Endothelial cell of umbilical vein (primary cell): ENCODE measurements around the gene PLXDC2. TPM values are rescaled to one million over a fixed set of nuclear protein-coding genes. Genes with fewer than 3 reads are reported as not detected.

Experiments used
- BruUV-seq: library from RNA; stranded (reverse); fragments of 400-500 nt; replicated peaks from 2 replicates; lab custom pipeline; 2021; lab: Mats Ljungman, UMichigan
- CTCF ChIA-PET: fragments of 300-600, 350-600 bp; sonication (Branson Sonifier 250); formaldehyde crosslinking; loops from one replicate; lab custom pipeline; 2021; ENCODE audit warnings: antibody characterized with exemption, inconsistent platforms; lab: Charles Lee
- POLR2A ChIA-PET: fragments of 300-600, 350-600 bp; sonication (Branson Sonifier 250); formaldehyde crosslinking; loops from one replicate; lab custom pipeline; 2021; ENCODE audit warnings: antibody characterized with exemption, inconsistent platforms; lab: Charles Lee
- DNase-seq: peaks from one replicate; pipeline ENCODE4 v3.0.0-alpha.2; 2011; ENCODE audit warnings: low read depth, low spot score
- FAIRE-seq: peaks from 2 replicates; lab custom pipeline; 2011; peaks lifted over from hg19 to GRCh38; lab: Jason Lieb, UNC
- H2AFZ ChIP-seq: 2 replicates; pipeline ENCODE4 v1.6.0; 2012; ENCODE audit warnings: low read depth, low read length, control low read depth, inconsistent platforms
- H3K27ac ChIP-seq: 2 replicates; pipeline ENCODE4 v1.5.1; 2011; ENCODE audit warnings: low read depth, mild to moderate bottlenecking, control low read depth, low read length, moderate library complexity; ENCODE audit not compliant: insufficient read depth
- H3K27me3 ChIP-seq, 2 experiments: 2 replicates each; pipeline versions ENCODE4 v1.6.0 to v1.6.1; 2011; ENCODE audit warnings: low read length in 2 of 2, mixed read lengths in 1 of 2; ENCODE audit not compliant: control insufficient read depth in 2 of 2, insufficient read depth in 2 of 2
- H3K36me3 ChIP-seq, 2 experiments: 2 replicates in 1 of 2; 3 replicates in 1 of 2; pipeline ENCODE4 v1.5.1; 2011; ENCODE audit warnings: low read length in 2 of 2, mild to moderate bottlenecking in 1 of 2, moderate library complexity in 1 of 2; ENCODE audit not compliant: control insufficient read depth in 2 of 2, insufficient read depth in 2 of 2; ENCODE audit errors: extremely low read depth in 1 of 2
- H3K4me1 ChIP-seq: 3 replicates; pipeline ENCODE4 v1.5.1; 2011; ENCODE audit warnings: mild to moderate bottlenecking, low read length; ENCODE audit not compliant: control insufficient read depth, insufficient read depth; ENCODE audit errors: extremely low read depth
- H3K4me2 ChIP-seq: 2 replicates; pipeline ENCODE4 v1.6.1; 2011; ENCODE audit warnings: low read length, control low read depth, mixed read lengths; ENCODE audit not compliant: insufficient read depth
- H3K4me3 ChIP-seq, 3 experiments: fragments of 200-600 bp in 1 of 3; sonication (generic), shearing (Covaris generic) in 1 of 3; replicated peaks in 1 of 3; 2 replicates each; pipeline ENCODE4 v1.5.1; 2011 to 2016; ENCODE audit warnings: control low read depth in 3 of 3, low read length in 3 of 3, mild to moderate bottlenecking in 2 of 3, inconsistent platforms in 1 of 3, low read depth in 1 of 3, moderate library complexity in 1 of 3; ENCODE audit not compliant: insufficient read depth in 1 of 3
- H3K79me2 ChIP-seq: 2 replicates; pipeline ENCODE4 v1.6.0; 2012; ENCODE audit warnings: low read length, inconsistent platforms; ENCODE audit not compliant: control insufficient read depth, insufficient read depth
- H3K9ac ChIP-seq: replicated peaks from 2 replicates; pipeline ENCODE3; 2011; ENCODE audit warnings: low read length, control low read depth; ENCODE audit not compliant: insufficient read depth; ENCODE audit errors: extremely low read depth
- H3K9me1 ChIP-seq: replicated peaks from 3 replicates; pipeline ENCODE4 v1.6.0; 2011; ENCODE audit warnings: mild to moderate bottlenecking, low read length; ENCODE audit not compliant: control insufficient read depth, insufficient read depth; ENCODE audit errors: extremely low read depth
- H3K9me3 ChIP-seq: replicated peaks from 2 replicates; pipeline ENCODE4 v1.5.1; 2012; ENCODE audit warnings: low read length, inconsistent platforms; ENCODE audit not compliant: control insufficient read depth, insufficient read depth
- H4K20me1 ChIP-seq: replicated peaks from 2 replicates; pipeline ENCODE3; 2011; ENCODE audit warnings: mild to moderate bottlenecking, low read length; ENCODE audit not compliant: control insufficient read depth, insufficient read depth; ENCODE audit errors: extremely low read depth
- CTCF ChIP-seq, 2 donors: IDR thresholded peaks; 1 replicate in 1 of 2; 2 replicates in 1 of 2; pipeline ENCODE4 v1.5.1; 2011; ENCODE audit warnings: low read length in 2 of 2, mild to moderate bottlenecking in 2 of 2, moderate library complexity in 2 of 2, control low read depth in 1 of 2, inconsistent platforms in 1 of 2, low read depth in 1 of 2; ENCODE audit not compliant: insufficient read depth in 1 of 2; ENCODE audit errors: extremely low read depth in 1 of 2
- EZH2 ChIP-seq: IDR thresholded peaks from 2 replicates; pipeline ENCODE4 v1.6.1; 2012; ENCODE audit warnings: borderline replicate concordance, low read depth, mild to moderate bottlenecking, moderate library complexity, low read length, inconsistent platforms; ENCODE audit not compliant: severe bottlenecking
- FOS ChIP-seq: IDR thresholded peaks from 2 replicates; pipeline ENCODE4 v1.6.1; 2011; ENCODE audit warnings: mild to moderate bottlenecking, low read length, moderate library complexity, borderline replicate concordance; ENCODE audit not compliant: insufficient read depth
- GATA2 ChIP-seq: IDR thresholded peaks from 2 replicates; pipeline ENCODE4 v1.7.0; 2011; ENCODE audit warnings: low read depth, mild to moderate bottlenecking, moderate library complexity, mixed read lengths, low read length; ENCODE audit not compliant: insufficient read length, insufficient read depth
- JUN ChIP-seq: IDR thresholded peaks from 2 replicates; pipeline ENCODE4 v1.6.1; 2011; ENCODE audit warnings: borderline replicate concordance, low read depth; ENCODE audit not compliant: insufficient read length, insufficient read depth
- MAX ChIP-seq: IDR thresholded peaks from 2 replicates; pipeline ENCODE4 v1.6.1; 2011; ENCODE audit not compliant: insufficient read depth, insufficient read length
- MYC ChIP-seq: IDR thresholded peaks from one replicate; pipeline ENCODE4 v1.6.1; 2011; ENCODE audit warnings: mild to moderate bottlenecking, low read depth, low read length
- POLR2A ChIP-seq: IDR thresholded peaks from 2 replicates; pipeline ENCODE4 v1.6.1; 2012; ENCODE audit warnings: low read depth, mild to moderate bottlenecking, control low read depth, low read length
- POLR2AphosphoS5 ChIP-seq: IDR thresholded peaks from 2 replicates; pipeline ENCODE4 v1.6.1; 2012; ENCODE audit warnings: low read depth, mild to moderate bottlenecking, control low read depth, low read length, moderate library complexity; ENCODE audit not compliant: insufficient read depth
- dilution Hi-C: fragments of 300-500 bp; cut with MboI; formaldehyde crosslinking; loops from one replicate; pipeline ENCODE4 v1.15.0; 2019; ENCODE audit warnings: low sequenced_read_pairs; ENCODE audit not compliant: extremely low pct_ligation_motif_present
- intact Hi-C: fragments of 100-400 bp; cut with micrococcal nuclease; formaldehyde crosslinking; loops from one replicate; pipeline ENCODE4 v1.10.0; 2022
- polyA plus RNA-seq, 4 experiments: library from polyadenylated mRNA; depleted of rRNA in 3 of 4; stranded (reverse) in 3 of 4; unstranded in 1 of 4; fragments of >200 nt; gene quantifications; 2 replicates each; pipeline versions ENCODE4 v1.2.1 to v1.2.3, GENCODE V29; 2011 to 2012; ENCODE audit warnings: missing spikeins in 1 of 4
- total RNA-seq: library from RNA; stranded (reverse); gene quantifications from 2 replicates; pipeline ENCODE4 v1.2.3, GENCODE V29; 2021

PLXDC2 gene
- total and polyA plus RNA-seq, 2 donors (not counting 3 experiments of a cell fraction or from before 2014, with no cell fraction given) = 0.32 to 1.2 TPM

- Histone ChIP-seq H3K27ac (no peak overlapping the region), H3K36me3 (no peaks in the 10 kb centered on the region), H3K79me2 (no peaks in the 10 kb centered on the region), H3K4me3 (no peak overlapping the region), H3K4me1 (no peaks in the 10 kb centered on the region), H4K20me1 (no peaks in the 10 kb centered on the region), H3K4me2 (no peak overlapping the region), H3K27me3 (no peaks in the 10 kb centered on the region), H2AFZ (no peak overlapping the region), H3K9me3 (no peaks in the 10 kb centered on the region), H3K9ac (no peak overlapping the region), H3K9me1 (no peaks in the 10 kb centered on the region)
- DNase-seq (no peak), FAIRE-seq (no peak)
- POLR2A ChIA-PET = no interaction called here
- intact Hi-C loops (no loop called here), dilution Hi-C loops (no loop called here)
- CTCF ChIA-PET = no interaction called here
- no TSS peak for BruUV-seq
- TF ChIP-seq JUN (no peak), FOS (no peak), POLR2A (no peak), GATA2 (no peak), MYC (no peak), EZH2 (no peak), POLR2AphosphoS5 (no peak), MAX (no peak), CTCF (IDR thresholded peaks at IDR 0.05; ENCODE audit: extremely low read depth in 1 of 2, insufficient read depth in 1 of 2, low read depth in 1 of 2, low read length in 2 of 2) (no peak)
Measured at GRCh38 chr10:19874190-19874589, 58.0 kb downstream of the PLXDC2 start.
